SK-N-SH treated with all-trans-retinoic acid at 6 μM for 48 hours (cell line): ENCODE measurements around the gene CACHD1.

Experiments
- ARNTL ChIP-seq: fragments of 450-650 bp; formaldehyde crosslinking; IDR thresholded peaks from 2 replicates; pipeline ENCODE4 v1.5.0; 2020; ENCODE audit warnings: low read depth, mild to moderate bottlenecking, moderate library complexity, borderline replicate concordance
- CSDC2 ChIP-seq: fragments of 250-450 bp; sonication (Bioruptor Pico); IDR thresholded peaks from 2 replicates; pipeline ENCODE4 v1.5.0; 2020; ENCODE audit warnings: mild to moderate bottlenecking, moderate library complexity
- CSRNP3 ChIP-seq: fragments of 250-450 bp; sonication (Bioruptor Pico); IDR thresholded peaks from 2 replicates; pipeline ENCODE4 v1.5.1; 2021; ENCODE audit warnings: mild to moderate bottlenecking, moderate library complexity
- PATZ1 ChIP-seq: fragments of 250-450 bp; sonication (Bioruptor Pico); IDR thresholded peaks from 2 replicates; pipeline ENCODE4 v1.8.0; 2020; ENCODE audit warnings: mild to moderate bottlenecking, moderate library complexity, borderline replicate concordance
- RARB ChIP-seq: fragments of 250-450 bp; sonication (Bioruptor Pico); IDR thresholded peaks from 2 replicates; pipeline ENCODE4 v1.8.0; 2021; ENCODE audit warnings: mild to moderate bottlenecking, moderate library complexity
- ZNF565 ChIP-seq: fragments of 450-650 bp; formaldehyde crosslinking; conservative IDR thresholded peaks from 2 replicates; pipeline ENCODE4 v1.5.0; 2020; ENCODE audit warnings: low read depth, mild to moderate bottlenecking, moderate library complexity

- TF ChIP-seq CSDC2 (no peak), CSRNP3 (CRISPR knock-in tag) (no peak), ZNF565 (CRISPR knock-in tag) (no peak), PATZ1 (no peak), RARB (CRISPR knock-in tag) (no peak), ARNTL (CRISPR knock-in tag) (no peak)
These were observed 42.0 kb upstream of the CACHD1 start for GRCh38 chr1:64427879-64428278.
